Right lobe of liver (tissue), 4 donors: Measurements from ENCODE around the gene PLCD1.

Experiments
- POLR2A ChIP-seq: fragments of 450-650 bp; IDR thresholded peaks from one replicate; pipeline ENCODE4 v1.6.1; 2017; ENCODE audit warnings: antibody characterized with exemption, mild to moderate bottlenecking
- TF ChIP-seq, protein P1 (sequence below), 4 donors: fragments of 200-600 bp in 3 of 4; fragments of 450-650 bp in 1 of 4; IDR thresholded peaks; one replicate each; pipeline versions ENCODE4 v1.5.1 to v1.8.0; 2016 to 2022; ENCODE audit warnings: antibody characterized with exemption in 4 of 4, mild to moderate bottlenecking in 2 of 4
- donor health status: DM: no; HTN: no; CAD: no.
- donor health status: DM: no; HTN: no; CAD: no.
- donor health status: DM: no; HTN: yes; CAD: no.

DNA sequence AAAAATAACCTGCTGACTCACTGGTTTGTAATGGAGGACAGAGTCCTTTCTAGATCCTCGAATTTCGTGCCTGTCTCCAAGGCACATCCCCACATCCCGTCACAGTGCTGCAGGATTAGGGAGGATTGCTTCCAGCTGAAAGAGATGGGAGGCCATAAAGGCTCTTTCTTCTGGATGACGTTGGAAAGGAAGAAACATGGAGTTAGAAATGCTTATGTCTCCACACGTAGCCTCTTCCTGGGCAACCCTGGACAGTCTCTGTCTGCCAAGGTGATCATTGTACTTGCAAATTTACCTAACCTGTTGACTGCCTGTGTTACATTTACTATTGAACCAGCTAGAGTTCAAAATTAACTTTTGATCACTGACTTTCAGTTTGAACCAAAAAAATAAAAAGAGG, 66.4 kb downstream of the PLCD1 start:
- TF ChIP-seq, protein P1, sequence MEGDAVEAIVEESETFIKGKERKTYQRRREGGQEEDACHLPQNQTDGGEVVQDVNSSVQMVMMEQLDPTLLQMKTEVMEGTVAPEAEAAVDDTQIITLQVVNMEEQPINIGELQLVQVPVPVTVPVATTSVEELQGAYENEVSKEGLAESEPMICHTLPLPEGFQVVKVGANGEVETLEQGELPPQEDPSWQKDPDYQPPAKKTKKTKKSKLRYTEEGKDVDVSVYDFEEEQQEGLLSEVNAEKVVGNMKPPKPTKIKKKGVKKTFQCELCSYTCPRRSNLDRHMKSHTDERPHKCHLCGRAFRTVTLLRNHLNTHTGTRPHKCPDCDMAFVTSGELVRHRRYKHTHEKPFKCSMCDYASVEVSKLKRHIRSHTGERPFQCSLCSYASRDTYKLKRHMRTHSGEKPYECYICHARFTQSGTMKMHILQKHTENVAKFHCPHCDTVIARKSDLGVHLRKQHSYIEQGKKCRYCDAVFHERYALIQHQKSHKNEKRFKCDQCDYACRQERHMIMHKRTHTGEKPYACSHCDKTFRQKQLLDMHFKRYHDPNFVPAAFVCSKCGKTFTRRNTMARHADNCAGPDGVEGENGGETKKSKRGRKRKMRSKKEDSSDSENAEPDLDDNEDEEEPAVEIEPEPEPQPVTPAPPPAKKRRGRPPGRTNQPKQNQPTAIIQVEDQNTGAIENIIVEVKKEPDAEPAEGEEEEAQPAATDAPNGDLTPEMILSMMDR (IDR thresholded peaks at IDR 0.05): no peak
- TF ChIP-seq POLR2A: no peak
